Ovary (tissue), 9 donors: ENCODE measurements around the gene SPAG9. TPM values are rescaled to one million over a fixed set of nuclear protein-coding genes. Genes with fewer than 3 reads are reported as not detected.

Experiments used
- DNase-seq, 5 donors: peaks; one replicate each; pipeline ENCODE4 v3.0.0-alpha.2; 2019 to 2020
- H3K27ac ChIP-seq, 2 donors: fragments of 200-600 bp; one replicate each; pipeline versions ENCODE4 v1.5.1 to v1.8.0; 2019 to 2022
- H3K27me3 ChIP-seq: fragments of 200-600 bp; one replicate; pipeline ENCODE4 v1.8.0; 2022
- H3K36me3 ChIP-seq: fragments of 200-600 bp; sonication (generic); one replicate; pipeline ENCODE4 v1.5.1; 2019
- H3K4me1 ChIP-seq: one replicate; pipeline ENCODE4 v1.8.1; 2013; ENCODE audit warnings: mild to moderate bottlenecking, moderate library complexity; ENCODE audit not compliant: insufficient read depth
- H3K4me3 ChIP-seq: fragments of 200-600 bp; sonication (generic); one replicate; pipeline ENCODE4 v1.5.1; 2017
- H3K9me3 ChIP-seq, 2 donors: fragments of 200-600 bp in 1 of 2; sonication (generic) in 1 of 2; one replicate each; pipeline versions ENCODE4 v1.5.1 to v1.8.1; 2013 to 2019; ENCODE audit warnings: mild to moderate bottlenecking in 1 of 2, moderate library complexity in 1 of 2
- CTCF ChIP-seq, 3 donors: fragments of 450-650 bp in 2 of 3; fragments of 200-600 bp in 1 of 3; IDR thresholded peaks; one replicate each; pipeline versions ENCODE4 v1.5.1 to v1.8.0; 2016 to 2022; ENCODE audit warnings: antibody characterized with exemption in 3 of 3, mild to moderate bottlenecking in 1 of 3
- EP300 ChIP-seq: sonication (generic); formaldehyde crosslinking; IDR thresholded peaks from one replicate; pipeline ENCODE4 v1.6.1; 2017; ENCODE audit warnings: antibody characterized with exemption
- POLR2A ChIP-seq: fragments of 450-650 bp; IDR thresholded peaks from one replicate; pipeline ENCODE4 v1.6.1; 2017; ENCODE audit warnings: antibody characterized with exemption, mild to moderate bottlenecking, moderate library complexity
- WGBS, 3 donors: extraction: QIAGEN DNeasy Blood & Tissue Kit in 1 of 3; methylation state at CpG; one replicate each; pipeline versions ENCODE4 v1.1.5 to v1.1.7; 2013 to 2017; 5-methylcytosine and 5-hydroxymethylcytosine counted together
- intact Hi-C, 4 donors: fragments of 100-400 bp; cut with DNase I; formaldehyde crosslinking; loops; one replicate each; pipeline versions ENCODE4 v1.11.0 to v1.15.1; 2022 to 2023
- polyA plus RNA-seq, 2 donors: library from polyadenylated mRNA; stranded (reverse); fragments of 200-250 nt in 1 of 2; fragments of 350-450 nt in 1 of 2; fragmentation: Illumina TruSeq in 1 of 2; extraction: RNeasy Lipid Tissue Mini Kit (QIAGEN cat#74804) in 1 of 2; gene quantifications; one replicate each; pipeline ENCODE4 v1.2.3, GENCODE V29; 2013 to 2014
- total RNA-seq, 7 donors: library from RNA; depleted of rRNA in 2 of 7; stranded (reverse); fragments of >200 nt in 2 of 7; fragmentation: NEBNext Ultra II Directional in 3 of 7; extraction: Animal tissue kit (Norgen Biotek cat#: 25700) in 3 of 7; gene quantifications; one replicate each; pipeline versions ENCODE4 v1.1.0 to v1.2.4, GENCODE V29; 2016 to 2023
- donor health status: DM: no; HTN: no; CAD: no; lungs with moderate emphysema.
- donor health status: DM: no; HTN: no; CAD: no.
- donor health status: Bipolar disorder and iron deficiency.
- donor health status: DM: yes; HTN: yes; CAD: no.
- donor health status: DM: no; HTN: no; CAD: no.
- donor health status: DM: yes; HTN: yes; CAD: no.

Gene SPAG9
- total and polyA plus RNA-seq, 9 donors: 28.8 to 103 (median 79.4) TPM

- Histone ChIP-seq H3K4me1 (peaks cover 2% of the 10 kb centered on the region), H3K36me3 (no peaks in the 10 kb centered on the region), H3K27me3 (no peaks in the 10 kb centered on the region), H3K9me3 (no peaks in the 10 kb centered on the region), H3K27ac (no peak overlapping the region), H3K4me3 (no peak overlapping the region)
- WGBS, 3 donors: 84 to 90% (median 90%) methylated on average over 1 of the region's 1 CpG
- TF ChIP-seq CTCF (IDR thresholded peaks at IDR 0.05): no peak
- TF ChIP-seq EP300: no peak
- no peak for TF ChIP-seq POLR2A
- DNase-seq: no peak
- intact Hi-C loops: no loop called here
Observed at GRCh38 chr17:51064061-51064735, 56.5 kb downstream of the SPAG9 start.

- H3K27me3 ChIP-seq: no peaks in the 10 kb centered on the region
- peaks cover 2% of the 10 kb centered on the region for H3K4me1 ChIP-seq
- H3K36me3 ChIP-seq: no peaks in the 10 kb centered on the region
- no peak overlapping the region for H3K27ac ChIP-seq
- TF ChIP-seq CTCF (IDR thresholded peaks at IDR 0.05): no peak
- no peak for TF ChIP-seq EP300
- no peak for TF ChIP-seq POLR2A
- no peak for DNase-seq
- H3K4me3 ChIP-seq: no peak overlapping the region
- H3K9me3 ChIP-seq: no peaks in the 10 kb centered on the region
- 94 to 98% (median 98%) methylated on average over 5 of the region's 5 CpGs for WGBS, 3 donors
- intact Hi-C loops: no loop called here
Observed at GRCh38 chr17:51060396-51060795, 60.3 kb downstream of the SPAG9 start.

- H3K27me3 ChIP-seq: no peaks in the 10 kb centered on the region
- TF ChIP-seq POLR2A (no peak), EP300 (no peak)
- peaks cover 2% of the 10 kb centered on the region for H3K4me1 ChIP-seq
- no peak overlapping the region for H3K4me3 ChIP-seq
- intact Hi-C loops: no loop called here
- no peak for DNase-seq
- WGBS, 3 donors: 64 to 68% (median 65%) methylated on average over 2 of the region's 2 CpGs
- H3K9me3 ChIP-seq: no peaks in the 10 kb centered on the region
- no peaks in the 10 kb centered on the region for H3K36me3 ChIP-seq
- H3K27ac ChIP-seq: no peak overlapping the region
Observed at GRCh38 chr17:51059781-51060180, 60.9 kb downstream of the SPAG9 start.

- WGBS, 3 donors: 38 to 53% (median 41%) methylated on average over 3 of the region's 3 CpGs
Observed at GRCh38 chr17:51057534-51057933, 63.1 kb downstream of the SPAG9 start.

More at GRCh38 chr17:51057534-51057933, 63.1 kb downstream of the SPAG9 start:
- Histone ChIP-seq H3K4me3 (no peak overlapping the region), H3K27ac (peak overlapping the region in 1 of 2 donors; percentile 55), H3K4me1 (peaks cover 2% of the 10 kb centered on the region), H3K9me3 (no peaks in the 10 kb centered on the region), H3K27me3 (no peaks in the 10 kb centered on the region), H3K36me3 (no peaks in the 10 kb centered on the region)
- TF ChIP-seq CTCF (IDR thresholded peaks at IDR 0.05) (no peak), EP300 (no peak), POLR2A (no peak)
- DNase-seq: no peak
- intact Hi-C loops: no loop called here
